GM23338 (cell line): Measurements from ENCODE around the gene HHIP. TPM values are rescaled to one million over a fixed set of nuclear protein-coding genes. Genes with fewer than 3 reads are reported as not detected.

Source experiments
- ATAC-seq: fragments of 200-7000 bp; cut with Tn5 transposase; 3 replicates; pipeline ENCODE4 v1.9.1; 2020
- DNase-seq: peaks from one replicate; pipeline ENCODE4 v3.0.0-alpha.2; 2015; ENCODE audit warnings: low spot score
- H2AFZ ChIP-seq: fragments of 200-600 bp; sonication (generic); 2 replicates; pipeline ENCODE4 v1.8.0; 2016; ENCODE audit warnings: antibody characterized with exemption, mild to moderate bottlenecking, moderate library complexity
- H3F3A ChIP-seq: fragments of 200-600 bp; sonication (generic); replicated peaks from 2 replicates; pipeline ENCODE4 v1.8.0; 2017; ENCODE audit warnings: antibody characterized with exemption, mixed run types, low read depth
- H3K27ac ChIP-seq: fragments of 200-600 bp; sonication (generic); 2 replicates; pipeline ENCODE4 v1.6.1; 2016; ENCODE audit warnings: low read depth
- H3K27me3 ChIP-seq: fragments of 200-600 bp; sonication (generic); 2 replicates; pipeline ENCODE4 v1.8.0; 2016; ENCODE audit warnings: mild to moderate bottlenecking, mixed run types, moderate library complexity; ENCODE audit not compliant: insufficient read depth
- H3K36me3 ChIP-seq: fragments of 200-600 bp; sonication (generic); 2 replicates; pipeline ENCODE4 v1.8.0; 2016; ENCODE audit warnings: mild to moderate bottlenecking; ENCODE audit not compliant: insufficient read depth
- H3K4me1 ChIP-seq: fragments of 200-600 bp; sonication (generic); 2 replicates; pipeline ENCODE4 v1.8.0; 2016; ENCODE audit warnings: mild to moderate bottlenecking, moderate library complexity; ENCODE audit not compliant: insufficient read depth
- H3K4me2 ChIP-seq: fragments of 200-600 bp; sonication (generic); 2 replicates; pipeline ENCODE4 v1.7.1; 2017; ENCODE audit warnings: mixed run types
- H3K4me3 ChIP-seq: fragments of 200-600 bp; sonication (generic); 2 replicates; pipeline ENCODE4 v1.6.1; 2016; ENCODE audit warnings: mixed run types
- H3K79me2 ChIP-seq: fragments of 200-600 bp; sonication (generic); replicated peaks from 2 replicates; pipeline ENCODE4 v1.8.0; 2017; ENCODE audit warnings: mild to moderate bottlenecking; ENCODE audit not compliant: insufficient read depth
- H3K9me2 ChIP-seq: fragments of 200-600 bp; sonication (generic); 2 replicates; pipeline ENCODE4 v1.8.0; 2017; ENCODE audit not compliant: insufficient read depth
- H4K20me1 ChIP-seq: fragments of 200-600 bp; sonication (generic); replicated peaks from 2 replicates; pipeline ENCODE4 v1.8.0; 2017; ENCODE audit warnings: mild to moderate bottlenecking; ENCODE audit not compliant: insufficient read depth
- H3K27ac Mint-ChIP-seq: 2 replicates; pipeline ENCODE4 v1.8.0; 2020; ENCODE audit warnings: inconsistent platforms, mild to moderate bottlenecking, moderate library complexity, mixed read lengths
- H3K27me3 Mint-ChIP-seq: 3 replicates; pipeline ENCODE4 v1.8.0; 2022; ENCODE audit warnings: low read depth, mild to moderate bottlenecking, moderate library complexity, mixed read lengths, inconsistent platforms; ENCODE audit not compliant: insufficient read depth, poor library complexity
- H3K36me3 Mint-ChIP-seq: 3 replicates; pipeline ENCODE4 v1.8.0; 2021; ENCODE audit warnings: low read depth, mild to moderate bottlenecking, inconsistent platforms, moderate library complexity, mixed read lengths
- H3K4me1 Mint-ChIP-seq: 3 replicates; pipeline ENCODE4 v1.8.0; 2020; ENCODE audit warnings: mild to moderate bottlenecking, inconsistent platforms, mixed read lengths
- H3K4me3 Mint-ChIP-seq: 3 replicates; pipeline ENCODE4 v1.8.0; 2021; ENCODE audit warnings: moderate library complexity, mild to moderate bottlenecking, inconsistent platforms, mixed read lengths
- H3K9me3 Mint-ChIP-seq: 3 replicates; pipeline ENCODE4 v1.8.0; 2020; ENCODE audit warnings: moderate library complexity, mild to moderate bottlenecking, inconsistent platforms, mixed read lengths
- CREB1 ChIP-seq: fragments of 250-450 bp; sonication (Bioruptor Pico); IDR thresholded peaks from 2 replicates; pipeline ENCODE4 v1.5.0; 2020; ENCODE audit warnings: low read depth, mild to moderate bottlenecking, moderate library complexity
- CTCF ChIP-seq, 2 experiments: fragments of 200-600 bp in 1 of 2; sonication (generic) in 1 of 2; conservative IDR thresholded peaks; 2 replicates each; pipeline versions ENCODE4 v1.5.1 to v1.6.1; 2016 to 2017; ENCODE audit warnings: antibody characterized with exemption in 2 of 2, low read depth in 2 of 2, mild to moderate bottlenecking in 2 of 2, moderate library complexity in 1 of 2
- ETS1 ChIP-seq: IDR thresholded peaks from 2 replicates; pipeline ENCODE4 v1.6.1; 2016; ENCODE audit warnings: antibody characterized with exemption
- EZH2 ChIP-seq: fragments of 200-600 bp; sonication (generic); IDR thresholded peaks from one replicate; pipeline ENCODE4 v1.8.0; 2017; ENCODE audit warnings: antibody characterized with exemption, mild to moderate bottlenecking, low read depth; ENCODE audit not compliant: unreplicated experiment
- EZH2phosphoT487 ChIP-seq: fragments of 200-600 bp; sonication (generic); IDR thresholded peaks from one replicate; pipeline ENCODE4 v1.8.1; 2018; ENCODE audit warnings: antibody characterized with exemption; ENCODE audit not compliant: unreplicated experiment
- JUNB ChIP-seq: IDR thresholded peaks from one replicate; pipeline ENCODE4 v1.6.1; 2016; ENCODE audit warnings: antibody characterized with exemption; ENCODE audit not compliant: unreplicated experiment
- NANOG ChIP-seq: IDR thresholded peaks from 2 replicates; pipeline ENCODE4 v1.6.1; 2016; ENCODE audit warnings: antibody characterized with exemption, borderline replicate concordance
- POLR2AphosphoS5 ChIP-seq: IDR thresholded peaks from 2 replicates; pipeline ENCODE4 v1.6.1; 2016; ENCODE audit warnings: antibody characterized with exemption, low read depth
- REST ChIP-seq: IDR thresholded peaks from one replicate; pipeline ENCODE4 v1.6.1; 2018; ENCODE audit warnings: antibody characterized with exemption; ENCODE audit not compliant: unreplicated experiment
- STAT1 ChIP-seq: IDR thresholded peaks from one replicate; pipeline ENCODE4 v1.6.1; 2016; ENCODE audit warnings: antibody characterized with exemption; ENCODE audit not compliant: unreplicated experiment
- ZNF114 ChIP-seq: fragments of 250-450 bp; sonication (Bioruptor Pico); IDR thresholded peaks from 2 replicates; pipeline ENCODE4 v1.5.0; 2020; ENCODE audit warnings: mild to moderate bottlenecking, moderate library complexity
- ZNF331 ChIP-seq: fragments of 250-450 bp; sonication (Bioruptor Pico); IDR thresholded peaks from 2 replicates; pipeline ENCODE4 v1.5.0; 2020; ENCODE audit warnings: low read depth, mild to moderate bottlenecking, moderate library complexity
- ZNF462 ChIP-seq: fragments of 250-450 bp; sonication (Bioruptor Pico); IDR thresholded peaks from 2 replicates; pipeline ENCODE4 v1.5.0; 2020; ENCODE audit warnings: mild to moderate bottlenecking, moderate library complexity
- polyA plus RNA-seq: library from polyadenylated mRNA; unstranded; fragments of >200 nt; fragmentation: Nextera tagmentation; extraction: Ambion mirVana; gene quantifications from 2 replicates; pipeline ENCODE4 v1.2.1, GENCODE V29; 2016
- total RNA-seq: library from RNA; depleted of rRNA; stranded (reverse); fragments of >200 nt; shearing (Covaris generic); gene quantifications from 2 replicates; pipeline ENCODE4 v1.2.3, GENCODE V29; 2014

The HHIP gene
- total and polyA plus RNA-seq, 2 experiments from 2014 or later: 2.5 to 4.2 TPM

GRCh38 chr4:144718958-144719512, 73.1 kb downstream of the HHIP start:
- Histone ChIP-seq H3K79me2 (no peaks in the 10 kb centered on the region), H3K36me3 (no peaks in the 10 kb centered on the region), H3K4me3 (no peak overlapping the region), H3K9me2 (no peaks in the 10 kb centered on the region), H3F3A (no peaks in the 10 kb centered on the region), H3K27me3 (no peaks in the 10 kb centered on the region), H3K4me2 (no peak overlapping the region), H2AFZ (no peak overlapping the region), H4K20me1 (no peaks in the 10 kb centered on the region), H3K4me1 (no peaks in the 10 kb centered on the region), H3K27ac (no peak overlapping the region)
- TF ChIP-seq EZH2 (no peak), EZH2phosphoT487 (no peak), ZNF331 (CRISPR knock-in tag) (no peak), STAT1 (no peak), POLR2AphosphoS5 (no peak), NANOG (no peak), CTCF (conservative IDR thresholded peaks at IDR 0.05; ENCODE audit: low read depth in 2 of 2) (no peak), CREB1 (CRISPR knock-in tag) (no peak), REST (no peak), ZNF114 (CRISPR knock-in tag) (no peak), JUNB (no peak), ZNF462 (CRISPR knock-in tag) (no peak), ETS1 (no peak)
- no peaks in the 10 kb centered on the region for H3K36me3 Mint-ChIP-seq
- ATAC-seq: no peak
- no peak overlapping the region for H3K4me3 Mint-ChIP-seq
- DNase-seq: no peak
- H3K4me1 Mint-ChIP-seq: peaks cover 4% of the 10 kb centered on the region; the same call in 2 of the 3 replicates
- no peaks in the 10 kb centered on the region for H3K27me3 Mint-ChIP-seq
- H3K27ac Mint-ChIP-seq: no peak overlapping the region
- H3K9me3 Mint-ChIP-seq: no peaks in the 10 kb centered on the region
